Choroid plexus epithelial cell (primary cell): Measurements from ENCODE around the gene ENAH.

Experiments used
- DNase-seq: peaks from one replicate; pipeline ENCODE4 v3.0.0-alpha.2; 2010; ENCODE audit warnings: low read depth
- H3K4me3 ChIP-seq: 2 replicates; pipeline ENCODE4 v1.5.1; 2011; ENCODE audit warnings: low read depth, mild to moderate bottlenecking, control low read depth, low read length, moderate library complexity
- TF ChIP-seq, protein P1 (sequence below): conservative IDR thresholded peaks from 2 replicates; pipeline ENCODE4 v1.5.1; 2011; ENCODE audit warnings: low read depth, mild to moderate bottlenecking, control low read depth, inconsistent platforms, low read length, moderate library complexity

ENAH gene

DNA sequence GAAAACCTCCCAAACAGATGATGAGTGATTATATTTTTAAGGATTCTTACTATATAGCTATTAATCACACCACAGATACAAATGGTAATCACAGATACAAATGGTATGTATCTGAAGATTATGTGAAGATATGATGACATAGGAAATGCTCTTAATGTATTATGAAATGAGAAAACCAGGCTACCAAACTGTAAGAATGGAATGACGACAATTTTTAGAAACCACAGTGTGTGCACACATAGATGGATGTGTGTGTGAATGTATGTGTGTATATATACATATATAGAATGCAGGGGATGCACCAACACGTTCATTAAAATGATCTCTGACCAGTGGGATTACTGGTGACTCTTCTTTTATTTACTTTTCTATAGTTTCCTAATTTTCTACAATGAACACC lies 21.5 kb upstream of the ENAH start:
- H3K4me3 ChIP-seq = no peak overlapping the region
- TF ChIP-seq, protein P1, sequence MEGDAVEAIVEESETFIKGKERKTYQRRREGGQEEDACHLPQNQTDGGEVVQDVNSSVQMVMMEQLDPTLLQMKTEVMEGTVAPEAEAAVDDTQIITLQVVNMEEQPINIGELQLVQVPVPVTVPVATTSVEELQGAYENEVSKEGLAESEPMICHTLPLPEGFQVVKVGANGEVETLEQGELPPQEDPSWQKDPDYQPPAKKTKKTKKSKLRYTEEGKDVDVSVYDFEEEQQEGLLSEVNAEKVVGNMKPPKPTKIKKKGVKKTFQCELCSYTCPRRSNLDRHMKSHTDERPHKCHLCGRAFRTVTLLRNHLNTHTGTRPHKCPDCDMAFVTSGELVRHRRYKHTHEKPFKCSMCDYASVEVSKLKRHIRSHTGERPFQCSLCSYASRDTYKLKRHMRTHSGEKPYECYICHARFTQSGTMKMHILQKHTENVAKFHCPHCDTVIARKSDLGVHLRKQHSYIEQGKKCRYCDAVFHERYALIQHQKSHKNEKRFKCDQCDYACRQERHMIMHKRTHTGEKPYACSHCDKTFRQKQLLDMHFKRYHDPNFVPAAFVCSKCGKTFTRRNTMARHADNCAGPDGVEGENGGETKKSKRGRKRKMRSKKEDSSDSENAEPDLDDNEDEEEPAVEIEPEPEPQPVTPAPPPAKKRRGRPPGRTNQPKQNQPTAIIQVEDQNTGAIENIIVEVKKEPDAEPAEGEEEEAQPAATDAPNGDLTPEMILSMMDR = no peak
- no peak for DNase-seq

DNA sequence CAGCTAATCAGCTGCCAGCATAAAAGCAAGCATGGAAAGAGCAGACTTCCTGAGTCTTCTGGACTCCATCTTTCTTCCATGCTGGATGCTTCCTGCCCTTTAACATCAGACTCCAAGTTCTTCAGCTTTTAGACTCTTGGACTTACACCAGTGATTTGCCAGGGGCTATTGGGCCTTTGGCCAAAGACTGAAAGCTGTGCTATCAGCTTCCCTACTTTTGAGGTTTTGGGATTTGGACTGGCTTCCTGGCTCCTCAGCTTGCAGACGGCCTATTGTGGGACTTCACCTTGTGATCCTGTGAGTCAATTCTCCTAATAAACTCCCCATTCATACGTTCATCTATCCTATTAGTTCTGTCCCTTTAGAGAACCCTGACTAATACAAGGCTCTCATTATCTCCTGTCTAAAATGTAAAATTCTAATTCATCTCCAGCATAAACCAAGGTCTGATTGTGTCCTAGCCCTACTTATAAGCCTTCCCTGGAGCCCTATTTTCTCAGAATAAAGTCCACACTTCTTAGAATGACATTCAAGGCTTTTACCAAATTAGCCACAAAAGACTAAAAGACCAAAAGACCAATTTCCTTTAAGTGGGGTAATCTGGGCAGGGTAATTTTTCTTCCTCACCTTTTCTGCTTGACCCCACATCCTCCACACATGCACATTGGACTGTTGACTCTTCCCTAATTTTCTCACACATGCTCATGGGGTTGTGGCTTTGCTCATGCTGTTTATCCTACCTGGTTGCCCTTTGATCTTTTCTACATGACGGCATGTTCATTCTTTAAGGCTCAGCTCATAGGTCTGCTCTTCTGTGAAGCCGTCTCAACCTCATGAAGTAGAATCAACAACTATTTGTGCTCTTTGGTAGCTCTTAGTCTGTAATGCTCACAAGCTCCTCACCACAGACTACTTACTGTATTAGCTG lies 18.1 kb upstream of the ENAH start:
- no peak overlapping the region for H3K4me3 ChIP-seq
- TF ChIP-seq, protein P1 = no peak
- DNase-seq = no peak

DNA sequence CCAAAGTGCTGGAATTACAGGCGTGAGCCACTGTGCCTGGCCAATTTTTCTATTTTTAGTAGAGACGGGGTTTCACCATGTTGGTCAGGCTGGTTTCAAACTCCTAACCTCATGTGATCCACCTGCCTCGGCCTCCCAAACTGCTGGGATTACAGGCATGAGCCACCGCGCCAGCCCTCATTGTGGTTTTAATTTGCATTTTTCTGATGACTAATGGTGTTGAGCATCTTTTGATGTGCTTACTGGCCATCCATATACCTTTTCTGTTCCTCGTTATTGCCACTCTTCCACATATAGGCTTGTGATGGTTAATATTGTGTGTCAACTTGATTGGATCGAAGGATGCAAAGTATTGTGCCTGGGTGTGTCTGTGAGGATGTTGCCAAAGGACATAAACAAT lies 17.4 kb upstream of the ENAH start:
- H3K4me3 ChIP-seq = no peak overlapping the region
- DNase-seq = no peak
- TF ChIP-seq, protein P1 = no peak

DNA sequence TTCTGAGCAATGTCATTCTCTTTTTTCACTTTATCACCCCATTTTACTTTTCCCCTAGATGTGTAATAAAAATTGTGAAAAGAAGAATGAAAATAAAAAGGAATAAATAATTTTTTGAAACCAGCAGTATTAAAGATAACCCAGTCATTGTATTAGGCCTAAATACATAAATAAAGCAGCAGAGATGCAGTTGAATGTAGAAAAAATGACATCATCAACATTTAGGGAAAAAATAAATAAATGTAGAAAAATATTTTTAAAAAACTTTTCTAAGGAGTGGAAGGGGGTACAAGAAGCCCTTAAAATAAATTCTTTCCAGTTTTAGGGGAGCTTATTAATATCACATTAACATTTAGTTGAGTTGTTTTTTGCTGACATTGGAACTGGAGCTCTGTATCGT lies 15.3 kb upstream of the ENAH start:
- TF ChIP-seq, protein P1 = no peak
- DNase-seq = no peak
- no peak overlapping the region for H3K4me3 ChIP-seq

DNA sequence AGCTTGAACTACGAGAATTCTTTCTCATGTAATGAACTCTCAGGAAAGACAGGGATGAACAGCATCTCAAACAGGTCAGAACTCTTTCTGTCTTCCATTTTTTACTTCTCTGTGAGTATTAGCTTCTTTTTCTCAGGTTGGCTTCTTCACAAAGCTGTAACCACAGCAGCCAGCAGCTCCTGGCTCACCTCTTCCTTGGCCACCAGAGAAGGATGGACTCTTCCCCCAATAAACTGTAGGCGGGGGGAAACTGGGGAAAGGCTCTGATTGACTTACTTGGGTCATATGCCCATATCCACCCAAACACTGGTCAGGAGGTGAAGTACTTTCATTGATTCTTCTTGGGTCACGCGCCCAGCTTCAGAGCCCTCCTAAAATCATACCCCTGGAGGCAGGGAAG lies 14.4 kb upstream of the ENAH start:
- TF ChIP-seq, protein P1 = no peak
- no peak for DNase-seq
- no peak overlapping the region for H3K4me3 ChIP-seq

DNA sequence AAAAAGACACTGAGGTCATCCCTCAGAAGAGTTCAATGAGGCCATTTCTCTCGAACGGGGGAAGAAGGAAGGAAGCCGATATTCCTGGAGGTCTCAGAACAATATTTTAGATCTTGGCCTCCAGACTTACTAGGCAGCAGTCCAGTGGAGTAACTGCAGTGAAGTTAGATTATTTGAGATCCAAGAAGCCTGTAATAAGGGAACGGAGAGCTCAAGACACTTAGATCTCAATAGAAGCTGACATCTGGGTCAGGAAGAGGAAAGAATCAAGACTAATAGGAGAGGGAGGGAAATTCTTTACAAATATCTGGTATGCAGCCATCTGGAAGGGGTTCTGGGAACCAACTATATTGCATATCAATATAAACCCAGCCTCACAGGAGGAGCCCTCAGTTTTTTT lies 13.6 kb upstream of the ENAH start:
- TF ChIP-seq, protein P1 = no peak
- DNase-seq = no peak
- no peak overlapping the region for H3K4me3 ChIP-seq

DNA sequence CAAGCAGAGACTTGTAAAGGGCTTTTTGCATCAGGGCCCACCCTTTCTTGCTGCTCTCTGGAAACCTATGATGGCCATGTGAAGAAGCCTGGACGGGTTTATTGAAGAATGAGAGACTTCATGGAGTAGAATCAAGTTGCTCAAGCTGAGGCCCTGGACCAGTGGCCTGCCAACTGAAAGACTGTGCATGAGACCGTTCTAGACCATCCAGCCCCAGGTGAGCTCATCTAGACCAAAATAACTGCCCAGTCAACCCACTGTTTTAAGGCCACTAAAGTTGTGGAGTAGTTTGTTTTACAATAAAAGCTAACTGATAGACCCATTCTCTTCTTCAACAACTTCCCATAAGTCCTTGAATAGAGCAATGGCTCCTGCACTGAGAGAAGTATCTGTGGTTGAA lies 11.8 kb upstream of the ENAH start:
- H3K4me3 ChIP-seq = no peak overlapping the region
- no peak for DNase-seq
- TF ChIP-seq, protein P1 = no peak
